GM23338 (cell line): Measurements from ENCODE around the gene PILRB. TPM values are rescaled to one million over a fixed set of nuclear protein-coding genes. Genes with fewer than 3 reads are reported as not detected.
"Not testable (repeated sequence)": the region's sequence is repeated elsewhere in the genome, so short reads cannot be mapped to it uniquely, and the experiment has no call there.

ENCODE experiments used
- ATAC-seq: fragments of 200-7000 bp; cut with Tn5 transposase; 3 replicates; pipeline ENCODE4 v1.9.1; 2020
- DNase-seq: peaks from one replicate; pipeline ENCODE4 v3.0.0-alpha.2; 2015; ENCODE audit warnings: low spot score
- H2AFZ ChIP-seq: fragments of 200-600 bp; sonication (generic); 2 replicates; pipeline ENCODE4 v1.8.0; 2016; ENCODE audit warnings: antibody characterized with exemption, mild to moderate bottlenecking, moderate library complexity
- H3F3A ChIP-seq: fragments of 200-600 bp; sonication (generic); replicated peaks from 2 replicates; pipeline ENCODE4 v1.8.0; 2017; ENCODE audit warnings: antibody characterized with exemption, mixed run types, low read depth
- H3K27ac ChIP-seq: fragments of 200-600 bp; sonication (generic); 2 replicates; pipeline ENCODE4 v1.6.1; 2016; ENCODE audit warnings: low read depth
- H3K27me3 ChIP-seq: fragments of 200-600 bp; sonication (generic); 2 replicates; pipeline ENCODE4 v1.8.0; 2016; ENCODE audit warnings: mild to moderate bottlenecking, mixed run types, moderate library complexity; ENCODE audit not compliant: insufficient read depth
- H3K36me3 ChIP-seq: fragments of 200-600 bp; sonication (generic); 2 replicates; pipeline ENCODE4 v1.8.0; 2016; ENCODE audit warnings: mild to moderate bottlenecking; ENCODE audit not compliant: insufficient read depth
- H3K4me1 ChIP-seq: fragments of 200-600 bp; sonication (generic); 2 replicates; pipeline ENCODE4 v1.8.0; 2016; ENCODE audit warnings: mild to moderate bottlenecking, moderate library complexity; ENCODE audit not compliant: insufficient read depth
- H3K4me2 ChIP-seq: fragments of 200-600 bp; sonication (generic); 2 replicates; pipeline ENCODE4 v1.7.1; 2017; ENCODE audit warnings: mixed run types
- H3K4me3 ChIP-seq: fragments of 200-600 bp; sonication (generic); 2 replicates; pipeline ENCODE4 v1.6.1; 2016; ENCODE audit warnings: mixed run types
- H3K79me2 ChIP-seq: fragments of 200-600 bp; sonication (generic); replicated peaks from 2 replicates; pipeline ENCODE4 v1.8.0; 2017; ENCODE audit warnings: mild to moderate bottlenecking; ENCODE audit not compliant: insufficient read depth
- H3K9me2 ChIP-seq: fragments of 200-600 bp; sonication (generic); 2 replicates; pipeline ENCODE4 v1.8.0; 2017; ENCODE audit not compliant: insufficient read depth
- H4K20me1 ChIP-seq: fragments of 200-600 bp; sonication (generic); replicated peaks from 2 replicates; pipeline ENCODE4 v1.8.0; 2017; ENCODE audit warnings: mild to moderate bottlenecking; ENCODE audit not compliant: insufficient read depth
- H3K27ac Mint-ChIP-seq: 2 replicates; pipeline ENCODE4 v1.8.0; 2020; ENCODE audit warnings: inconsistent platforms, mild to moderate bottlenecking, moderate library complexity, mixed read lengths
- H3K27me3 Mint-ChIP-seq: 3 replicates; pipeline ENCODE4 v1.8.0; 2022; ENCODE audit warnings: low read depth, mild to moderate bottlenecking, moderate library complexity, mixed read lengths, inconsistent platforms; ENCODE audit not compliant: insufficient read depth, poor library complexity
- H3K36me3 Mint-ChIP-seq: 3 replicates; pipeline ENCODE4 v1.8.0; 2021; ENCODE audit warnings: low read depth, mild to moderate bottlenecking, inconsistent platforms, moderate library complexity, mixed read lengths
- H3K4me1 Mint-ChIP-seq: 3 replicates; pipeline ENCODE4 v1.8.0; 2020; ENCODE audit warnings: mild to moderate bottlenecking, inconsistent platforms, mixed read lengths
- H3K4me3 Mint-ChIP-seq: 3 replicates; pipeline ENCODE4 v1.8.0; 2021; ENCODE audit warnings: moderate library complexity, mild to moderate bottlenecking, inconsistent platforms, mixed read lengths
- H3K9me3 Mint-ChIP-seq: 3 replicates; pipeline ENCODE4 v1.8.0; 2020; ENCODE audit warnings: moderate library complexity, mild to moderate bottlenecking, inconsistent platforms, mixed read lengths
- CREB1 ChIP-seq: fragments of 250-450 bp; sonication (Bioruptor Pico); IDR thresholded peaks from 2 replicates; pipeline ENCODE4 v1.5.0; 2020; ENCODE audit warnings: low read depth, mild to moderate bottlenecking, moderate library complexity
- EZH2 ChIP-seq: fragments of 200-600 bp; sonication (generic); IDR thresholded peaks from one replicate; pipeline ENCODE4 v1.8.0; 2017; ENCODE audit warnings: antibody characterized with exemption, mild to moderate bottlenecking, low read depth; ENCODE audit not compliant: unreplicated experiment
- EZH2phosphoT487 ChIP-seq: fragments of 200-600 bp; sonication (generic); IDR thresholded peaks from one replicate; pipeline ENCODE4 v1.8.1; 2018; ENCODE audit warnings: antibody characterized with exemption; ENCODE audit not compliant: unreplicated experiment
- JUNB ChIP-seq: IDR thresholded peaks from one replicate; pipeline ENCODE4 v1.6.1; 2016; ENCODE audit warnings: antibody characterized with exemption; ENCODE audit not compliant: unreplicated experiment
- NANOG ChIP-seq: IDR thresholded peaks from 2 replicates; pipeline ENCODE4 v1.6.1; 2016; ENCODE audit warnings: antibody characterized with exemption, borderline replicate concordance
- POLR2AphosphoS5 ChIP-seq: IDR thresholded peaks from 2 replicates; pipeline ENCODE4 v1.6.1; 2016; ENCODE audit warnings: antibody characterized with exemption, low read depth
- ZNF114 ChIP-seq: fragments of 250-450 bp; sonication (Bioruptor Pico); IDR thresholded peaks from 2 replicates; pipeline ENCODE4 v1.5.0; 2020; ENCODE audit warnings: mild to moderate bottlenecking, moderate library complexity
- ZNF462 ChIP-seq: fragments of 250-450 bp; sonication (Bioruptor Pico); IDR thresholded peaks from 2 replicates; pipeline ENCODE4 v1.5.0; 2020; ENCODE audit warnings: mild to moderate bottlenecking, moderate library complexity
- polyA plus RNA-seq: library from polyadenylated mRNA; unstranded; fragments of >200 nt; fragmentation: Nextera tagmentation; extraction: Ambion mirVana; gene quantifications from 2 replicates; pipeline ENCODE4 v1.2.1, GENCODE V29; 2016
- total RNA-seq: library from RNA; depleted of rRNA; stranded (reverse); fragments of >200 nt; shearing (Covaris generic); gene quantifications from 2 replicates; pipeline ENCODE4 v1.2.3, GENCODE V29; 2014

Gene PILRB
- total and polyA plus RNA-seq, 2 experiments from 2014 or later: 25.3 to 43.0 TPM

- ATAC-seq: peak; percentile 78
- not testable (repeated sequence) for H3F3A ChIP-seq, H3K27ac ChIP-seq, H3K9me3 Mint-ChIP-seq, H3K4me1 Mint-ChIP-seq, H3K36me3 Mint-ChIP-seq, H3K4me1 ChIP-seq, H3K4me3 Mint-ChIP-seq, H3K27me3 Mint-ChIP-seq, H4K20me1 ChIP-seq, H3K79me2 ChIP-seq, H3K9me2 ChIP-seq, H3K36me3 ChIP-seq, H3K27ac Mint-ChIP-seq
- H2AFZ ChIP-seq: peak overlapping the region; percentile 28; the same call in 1 of the 2 replicates
- H3K4me3 ChIP-seq: peak overlapping the region; percentile 60
- H3K27me3 ChIP-seq: peaks cover 12% of the 10 kb centered on the region; the same call in 1 of the 2 replicates
- 0 out of 2 replicates have a peak, but pooled peaks have one; percentile 27 for TF ChIP-seq POLR2AphosphoS5
- DNase-seq: peak; percentile 58
- H3K4me2 ChIP-seq: peak overlapping the region; percentile 77
These were observed 23.8 kb downstream of the PILRB start for GRCh38 chr7:100381531-100382233.

GRCh38 chr7:100382234-100382853 lies 24.4 kb downstream of the PILRB start:
- not testable (repeated sequence) for H3K36me3 ChIP-seq, H3K9me3 Mint-ChIP-seq, H3K4me1 ChIP-seq, H3K27ac ChIP-seq, H3K27ac Mint-ChIP-seq, H3F3A ChIP-seq, H3K27me3 Mint-ChIP-seq, H3K4me1 Mint-ChIP-seq, H3K9me2 ChIP-seq, H3K79me2 ChIP-seq, H4K20me1 ChIP-seq, H3K36me3 Mint-ChIP-seq, H3K4me3 Mint-ChIP-seq, H2AFZ ChIP-seq, H3K4me2 ChIP-seq
- Histone ChIP-seq H3K27me3 (peaks cover 12% of the 10 kb centered on the region; the same call in 1 of the 2 replicates), H3K4me3 (peak overlapping the region; percentile 60; the same call in 1 of the 2 replicates)
- peak; percentile 72 for DNase-seq
- peak; percentile 9; the same call in 2 of the 3 replicates for ATAC-seq

GRCh38 chr7:100384628-100385294 lies 26.8 kb downstream of the PILRB start:
- no peak for DNase-seq
- H3K9me2 ChIP-seq: 0 out of 2 replicates have a peak, but pooled peaks cover 4% of the 10 kb centered on the region
- no peak overlapping the region for H3K4me2 ChIP-seq
- H3K4me1 ChIP-seq: no peaks in the 10 kb centered on the region
- H4K20me1 ChIP-seq: no peaks in the 10 kb centered on the region
- no peaks in the 10 kb centered on the region for H3K36me3 ChIP-seq
- no peaks in the 10 kb centered on the region; the same call in 2 of the 3 replicates for H3K9me3 Mint-ChIP-seq
- peaks cover 2% of the 10 kb centered on the region; the same call in 2 of the 3 replicates for H3K4me1 Mint-ChIP-seq
- no peak overlapping the region for H3K27ac Mint-ChIP-seq
- no peak overlapping the region for H3K4me3 Mint-ChIP-seq
- peaks cover 12% of the 10 kb centered on the region; the same call in 1 of the 2 replicates for H3K27me3 ChIP-seq
- no peaks in the 10 kb centered on the region for H3F3A ChIP-seq
- H3K27me3 Mint-ChIP-seq: peaks cover 12% of the 10 kb centered on the region
- H3K4me3 ChIP-seq: no peak overlapping the region
- H3K27ac ChIP-seq: no peak overlapping the region
- peak overlapping the region; percentile 47; the same call in 1 of the 2 replicates for H2AFZ ChIP-seq
- ATAC-seq: no peak
- no peaks in the 10 kb centered on the region for H3K79me2 ChIP-seq
- no peaks in the 10 kb centered on the region; the same call in 2 of the 3 replicates for H3K36me3 Mint-ChIP-seq
- TF ChIP-seq POLR2AphosphoS5 (no peak), ZNF462 (CRISPR knock-in tag) (no peak), CREB1 (CRISPR knock-in tag) (no peak), NANOG (no peak), JUNB (no peak), EZH2 (no peak), EZH2phosphoT487 (no peak), ZNF114 (CRISPR knock-in tag) (no peak)
